Keratinocyte (primary cell): ENCODE results near the gene KCNK16.

Experiments used
- CTCF ChIP-seq, 3 experiments: IDR thresholded peaks in 1 of 3; conservative IDR thresholded peaks in 1 of 3; optimal IDR thresholded peaks in 1 of 3; 2 replicates in 2 of 3; 3 replicates in 1 of 3; pipeline versions ENCODE3 to v1.5.1; 2011; ENCODE audit warnings: low read length in 3 of 3, mild to moderate bottlenecking in 3 of 3, moderate library complexity in 2 of 3, control low read depth in 1 of 3, inconsistent platforms in 1 of 3; ENCODE audit not compliant: insufficient read depth in 2 of 3; ENCODE audit errors: extremely low read depth in 1 of 3
- EZH2 ChIP-seq: IDR thresholded peaks from one replicate; pipeline ENCODE4 v1.6.1; 2012; ENCODE audit warnings: inconsistent platforms, mild to moderate bottlenecking, low read length, moderate library complexity

- no peak for TF ChIP-seq CTCF (optimal IDR thresholded peaks at IDR 0.05 in 1 of 3, IDR thresholded peaks at IDR 0.05 in 1 of 3, conservative IDR thresholded peaks at IDR 0.05 in 1 of 3; ENCODE audit: extremely low read depth in 1 of 3, insufficient read depth in 2 of 3, low read length in 3 of 3)
- TF ChIP-seq EZH2, result no peak
These were observed 45.2 kb upstream of the KCNK16 start for GRCh38 chr6:39367700-39368099.
